ENCODE measurements around the gene INAVA. TPM values are rescaled to one million over a fixed set of nuclear protein-coding genes. Genes with fewer than 3 reads are reported as not detected.

The INAVA gene
- total RNA-seq, 4 donors from 2014 or later: 33.8 to 492 (median 332) TPM

DNA sequence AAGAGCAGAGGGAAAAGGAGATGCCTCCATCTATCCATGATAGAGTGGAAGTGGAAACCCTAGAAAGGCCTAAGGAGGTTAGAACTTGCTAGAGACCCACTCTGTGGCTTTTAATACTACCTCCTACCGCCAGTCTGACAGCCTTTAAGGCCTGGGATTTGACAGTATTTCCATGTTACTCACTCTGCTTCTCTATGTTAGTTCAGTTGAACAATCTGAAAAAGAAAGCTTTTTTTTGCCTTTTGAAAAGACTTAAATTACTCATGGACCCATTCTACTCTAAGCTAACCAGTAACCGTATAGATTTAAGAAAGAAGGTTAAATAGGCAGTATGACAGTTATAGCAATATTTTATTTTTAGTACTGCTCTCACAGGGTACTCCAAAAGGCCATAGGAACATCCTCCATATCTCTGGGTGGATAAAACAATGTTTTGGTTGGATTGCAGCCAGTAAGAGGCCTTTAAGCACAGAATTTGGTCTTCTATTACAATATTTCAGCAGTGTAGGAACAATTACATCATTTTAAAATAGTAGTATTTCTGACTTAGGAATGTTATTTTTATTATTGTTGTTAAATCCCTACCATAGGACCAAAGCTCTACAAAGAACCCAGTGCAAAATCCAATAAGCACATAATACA, 37.9 kb upstream of the INAVA start:
- H3K27ac ChIP-seq: no peak overlapping the region
- H3K4me1 ChIP-seq: no peaks in the 10 kb centered on the region
- no peak for DNase-seq
- H3K4me3 ChIP-seq: no peak overlapping the region
- H3K9me3 ChIP-seq: no peaks in the 10 kb centered on the region
- H3K27me3 ChIP-seq: no peaks in the 10 kb centered on the region
- TF ChIP-seq POLR2A (IDR thresholded peaks at IDR 0.05): no peak
- TF ChIP-seq, protein P1, sequence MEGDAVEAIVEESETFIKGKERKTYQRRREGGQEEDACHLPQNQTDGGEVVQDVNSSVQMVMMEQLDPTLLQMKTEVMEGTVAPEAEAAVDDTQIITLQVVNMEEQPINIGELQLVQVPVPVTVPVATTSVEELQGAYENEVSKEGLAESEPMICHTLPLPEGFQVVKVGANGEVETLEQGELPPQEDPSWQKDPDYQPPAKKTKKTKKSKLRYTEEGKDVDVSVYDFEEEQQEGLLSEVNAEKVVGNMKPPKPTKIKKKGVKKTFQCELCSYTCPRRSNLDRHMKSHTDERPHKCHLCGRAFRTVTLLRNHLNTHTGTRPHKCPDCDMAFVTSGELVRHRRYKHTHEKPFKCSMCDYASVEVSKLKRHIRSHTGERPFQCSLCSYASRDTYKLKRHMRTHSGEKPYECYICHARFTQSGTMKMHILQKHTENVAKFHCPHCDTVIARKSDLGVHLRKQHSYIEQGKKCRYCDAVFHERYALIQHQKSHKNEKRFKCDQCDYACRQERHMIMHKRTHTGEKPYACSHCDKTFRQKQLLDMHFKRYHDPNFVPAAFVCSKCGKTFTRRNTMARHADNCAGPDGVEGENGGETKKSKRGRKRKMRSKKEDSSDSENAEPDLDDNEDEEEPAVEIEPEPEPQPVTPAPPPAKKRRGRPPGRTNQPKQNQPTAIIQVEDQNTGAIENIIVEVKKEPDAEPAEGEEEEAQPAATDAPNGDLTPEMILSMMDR (IDR thresholded peaks at IDR 0.05): no peak
- H3K36me3 ChIP-seq: peaks cover 0 to 21% (median 0%) of the 10 kb centered on the region in 3 donors

DNA sequence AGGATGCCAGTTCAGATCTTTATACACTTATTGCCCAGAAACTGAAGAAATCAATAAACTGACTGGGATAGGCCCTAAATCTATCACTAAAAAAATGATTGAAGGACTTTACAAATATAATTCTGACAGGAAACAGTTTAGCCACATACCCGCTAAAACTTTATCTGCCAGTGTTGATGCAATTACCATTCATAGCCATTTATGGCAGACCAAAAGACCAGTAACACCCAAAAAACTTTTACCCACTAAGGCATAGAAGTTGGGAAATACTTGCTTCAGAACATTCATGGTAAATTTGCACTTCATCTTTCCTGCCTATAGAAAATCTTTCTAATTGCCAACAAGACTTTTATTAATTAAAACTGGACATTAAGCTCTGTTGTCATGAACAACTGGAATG, 36.9 kb upstream of the INAVA start:
- no peaks in the 10 kb centered on the region for H3K9me3 ChIP-seq
- peaks cover 0 to 22% (median 0%) of the 10 kb centered on the region in 3 donors for H3K36me3 ChIP-seq
- no peak for TF ChIP-seq POLR2A (IDR thresholded peaks at IDR 0.05)
- TF ChIP-seq, protein P1 (IDR thresholded peaks at IDR 0.05): no peak
- DNase-seq: no peak
- no peaks in the 10 kb centered on the region for H3K4me1 ChIP-seq
- no peak overlapping the region for H3K4me3 ChIP-seq
- no peaks in the 10 kb centered on the region for H3K27me3 ChIP-seq
- H3K27ac ChIP-seq: no peak overlapping the region

DNA sequence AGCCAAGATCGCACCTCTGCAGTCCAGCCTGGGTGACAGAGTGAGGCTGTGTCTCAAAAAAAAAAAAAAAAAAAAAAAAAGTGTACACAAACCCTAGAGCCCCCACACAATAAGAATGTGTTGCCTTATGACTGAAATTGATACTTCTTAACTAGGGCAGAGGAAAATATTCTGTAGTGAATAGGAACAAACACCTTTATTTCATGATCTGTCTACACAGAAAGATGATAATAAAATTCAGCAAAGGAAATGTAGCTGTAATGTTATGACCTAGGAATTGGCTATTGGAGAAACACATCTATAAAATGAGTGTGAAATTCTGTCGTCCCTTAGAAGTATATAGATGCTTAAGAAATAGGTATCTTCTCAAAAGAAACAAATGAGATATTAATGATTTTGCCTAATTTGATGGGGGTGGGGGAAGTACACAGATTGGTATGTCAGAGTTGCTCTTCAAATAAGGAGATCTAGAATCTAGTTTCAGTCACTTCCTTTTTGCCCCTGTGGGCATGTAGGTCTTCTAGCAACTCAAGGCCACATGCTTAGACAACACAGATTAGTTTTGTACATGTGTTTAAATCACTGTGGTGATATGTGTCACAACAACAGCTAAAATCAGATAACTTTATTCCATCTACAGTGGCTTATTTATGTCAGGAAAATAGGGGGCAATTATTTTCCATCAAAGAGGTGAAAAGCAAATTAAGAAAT, 32.6 kb upstream of the INAVA start:
- Histone ChIP-seq H3K36me3 (peaks cover 0 to 9% (median 0%) of the 10 kb centered on the region in 3 donors), H3K27me3 (no peaks in the 10 kb centered on the region), H3K27ac (no peak overlapping the region), H3K4me1 (no peaks in the 10 kb centered on the region), H3K9me3 (no peaks in the 10 kb centered on the region), H3K4me3 (no peak overlapping the region)
- no peak for TF ChIP-seq POLR2A (IDR thresholded peaks at IDR 0.05)
- TF ChIP-seq, protein P1 (IDR thresholded peaks at IDR 0.05): no peak
- DNase-seq: no peak

DNA sequence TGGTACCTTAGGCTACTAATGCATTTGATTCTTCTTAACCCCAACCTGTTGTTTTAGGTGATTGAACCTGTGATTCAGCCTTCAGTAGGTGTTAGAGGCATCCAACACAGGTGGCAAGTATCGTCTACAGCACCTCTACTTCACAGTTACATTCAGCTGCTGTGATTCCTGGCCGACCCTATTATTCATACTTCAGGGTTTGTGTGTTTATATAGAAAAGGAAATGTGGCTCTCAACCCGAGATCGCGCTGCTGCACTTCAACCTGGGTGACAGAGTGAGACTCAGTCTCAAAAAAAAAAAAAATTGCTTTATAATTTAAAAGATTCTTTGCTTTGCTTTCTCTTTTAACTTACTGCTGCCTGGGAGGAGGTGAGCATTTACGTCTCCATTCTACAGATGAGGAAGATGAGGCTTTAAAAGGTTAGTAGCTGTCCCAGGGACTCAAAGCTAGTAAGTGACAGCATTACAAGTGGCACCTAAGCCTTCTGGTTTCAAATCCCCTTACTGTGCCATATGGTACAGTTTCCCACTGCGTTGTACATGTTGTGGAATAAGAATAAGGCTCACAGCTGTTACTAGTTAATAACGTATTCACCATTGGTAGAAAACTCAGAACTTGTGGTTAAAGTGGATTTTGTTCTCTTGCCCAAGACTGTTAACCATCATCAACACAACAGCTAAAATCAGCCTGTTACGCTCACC, 31.8 kb upstream of the INAVA start:
- peaks cover 0 to 8% (median 0%) of the 10 kb centered on the region in 3 donors for H3K36me3 ChIP-seq
- DNase-seq: no peak
- no peaks in the 10 kb centered on the region for H3K9me3 ChIP-seq
- H3K27me3 ChIP-seq: no peaks in the 10 kb centered on the region
- H3K27ac ChIP-seq: no peak overlapping the region
- H3K4me1 ChIP-seq: no peaks in the 10 kb centered on the region
- TF ChIP-seq POLR2A (IDR thresholded peaks at IDR 0.05): no peak
- TF ChIP-seq, protein P1 (IDR thresholded peaks at IDR 0.05): no peak
- H3K4me3 ChIP-seq: no peak overlapping the region

DNA sequence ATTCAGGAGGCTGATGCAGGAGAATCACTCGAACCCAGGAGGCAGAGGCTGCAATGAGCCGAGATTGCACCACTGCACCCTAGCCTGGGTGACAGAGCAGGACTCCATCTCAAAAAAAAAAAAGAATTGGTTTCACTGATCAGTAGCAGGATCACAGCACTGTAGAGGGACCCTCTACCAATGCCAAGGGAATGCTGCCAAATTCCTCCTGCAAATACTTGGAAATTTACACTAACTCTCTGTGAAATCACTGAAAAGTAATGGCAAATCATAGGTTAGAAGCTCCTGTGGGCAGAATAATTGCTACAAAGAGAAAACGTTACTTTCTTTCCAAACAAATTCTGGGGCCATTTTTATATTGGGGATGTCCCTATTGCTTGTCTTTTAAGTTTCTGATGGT, 28.6 kb upstream of the INAVA start:
- TF ChIP-seq POLR2A (IDR thresholded peaks at IDR 0.05): no peak
- TF ChIP-seq, protein P1 (IDR thresholded peaks at IDR 0.05): no peak
- no peak for DNase-seq
- peaks cover 0 to 3% (median 1%) of the 10 kb centered on the region in 4 donors for H3K4me1 ChIP-seq
- H3K9me3 ChIP-seq: no peaks in the 10 kb centered on the region
- peaks cover 0 to 8% (median 0%) of the 10 kb centered on the region in 3 donors for H3K36me3 ChIP-seq
- no peaks in the 10 kb centered on the region for H3K27me3 ChIP-seq
- no peak overlapping the region for H3K4me3 ChIP-seq
- no peak overlapping the region for H3K27ac ChIP-seq

All from Peyer's patch (tissue), 4 donors.